GDM1 (cell line): ENCODE results near the gene MGAT4D.
"Not testable (repeated sequence)": the region's sequence is repeated elsewhere in the genome, so short reads cannot be mapped to it uniquely, and the experiment has no call there.

Source experiments
- DNase-seq: peaks from one replicate; lab custom pipeline; 2025; lab: John Stamatoyannopoulos, UW

Gene MGAT4D

GRCh38 chr4:140497747-140498636, at the start of gene MGAT4D:
Gene MGAT4D, minus strand, starts transcription at chr4:140498293. Its CDS starts 71 bp downstream, at chr4:140498222.
- no peak for DNase-seq

GRCh38 chr4:140533951-140534480, 35.9 kb upstream of the MGAT4D start:
- DNase-seq = no peak

- DNase-seq = no peak
These were observed 31.3 kb upstream of the MGAT4D start for GRCh38 chr4:140529434-140529833.

- DNase-seq = peak; percentile 96
These were observed 26.0 kb upstream of the MGAT4D start, which contains the start of gene ELMOD2 for GRCh38 chr4:140523857-140524742. Gene ELMOD2, plus strand, starts transcription at chr4:140524168. Its CDS starts 1,261 bp downstream, at chr4:140525429.

GRCh38 chr4:140523370-140523856, 25.3 kb upstream of the MGAT4D start:
- DNase-seq = no peak

GRCh38 chr4:140515423-140515822, 17.3 kb upstream of the MGAT4D start:
- no peak for DNase-seq

- DNase-seq = not testable (repeated sequence)
These were observed 15.7 kb upstream of the MGAT4D start for GRCh38 chr4:140513765-140514164.

GRCh38 chr4:140504261-140504660, 6.2 kb upstream of the MGAT4D start:
- no peak for DNase-seq

GRCh38 chr4:140499391-140499790, 1.3 kb upstream of the MGAT4D start:
- no peak for DNase-seq

- no peak for DNase-seq
These were observed 717 bp downstream of the MGAT4D start for GRCh38 chr4:140497405-140497746.

GRCh38 chr4:140485939-140486338, 12.2 kb downstream of the MGAT4D start:
- DNase-seq = no peak

- DNase-seq = no peak
These were observed 14.6 kb downstream of the MGAT4D start for GRCh38 chr4:140483445-140483844.

GRCh38 chr4:140472156-140472555, 25.9 kb downstream of the MGAT4D start:
- no peak for DNase-seq

GRCh38 chr4:140469791-140470733, 28.0 kb downstream of the MGAT4D start:
- DNase-seq = no peak

GRCh38 chr4:140466146-140466545, 31.9 kb downstream of the MGAT4D start:
- no peak for DNase-seq

GRCh38 chr4:140463614-140464013, 34.5 kb downstream of the MGAT4D start:
- DNase-seq = no peak

GRCh38 chr4:140463182-140463581, 34.9 kb downstream of the MGAT4D start:
- no peak for DNase-seq

- DNase-seq = no peak
These were observed 47.7 kb downstream of the MGAT4D start for GRCh38 chr4:140450352-140450751.

GRCh38 chr4:140448830-140449229, 49.3 kb downstream of the MGAT4D start:
- no peak for DNase-seq

- no peak for DNase-seq
These were observed 49.9 kb downstream of the MGAT4D start for GRCh38 chr4:140448162-140448561.

- DNase-seq = not testable (repeated sequence)
These were observed 53.7 kb downstream of the MGAT4D start for GRCh38 chr4:140444347-140444746.
